Esophagus mucosa (tissue), 1 donor: ENCODE results near the gene FAM83E. TPM values are rescaled to one million over a fixed set of nuclear protein-coding genes. Genes with fewer than 3 reads are reported as not detected.
A peak's percentile ranks its signal among the peaks of the same experiment; 100 is the strongest.

Experiments
- ATAC-seq: fragments of 200-7000 bp; cut with Tn5 transposase; one replicate; pipeline ENCODE4 v1.9.1; 2020
- total RNA-seq: library from RNA; stranded (reverse); gene quantifications from one replicate; pipeline ENCODE4 v1.2.4, GENCODE V29; 2023
- donor health status: DM: yes; HTN: yes; CAD: no.

FAM83E gene
- total RNA-seq, 1 donor from 2014 or later, result 6.5 TPM

DNA sequence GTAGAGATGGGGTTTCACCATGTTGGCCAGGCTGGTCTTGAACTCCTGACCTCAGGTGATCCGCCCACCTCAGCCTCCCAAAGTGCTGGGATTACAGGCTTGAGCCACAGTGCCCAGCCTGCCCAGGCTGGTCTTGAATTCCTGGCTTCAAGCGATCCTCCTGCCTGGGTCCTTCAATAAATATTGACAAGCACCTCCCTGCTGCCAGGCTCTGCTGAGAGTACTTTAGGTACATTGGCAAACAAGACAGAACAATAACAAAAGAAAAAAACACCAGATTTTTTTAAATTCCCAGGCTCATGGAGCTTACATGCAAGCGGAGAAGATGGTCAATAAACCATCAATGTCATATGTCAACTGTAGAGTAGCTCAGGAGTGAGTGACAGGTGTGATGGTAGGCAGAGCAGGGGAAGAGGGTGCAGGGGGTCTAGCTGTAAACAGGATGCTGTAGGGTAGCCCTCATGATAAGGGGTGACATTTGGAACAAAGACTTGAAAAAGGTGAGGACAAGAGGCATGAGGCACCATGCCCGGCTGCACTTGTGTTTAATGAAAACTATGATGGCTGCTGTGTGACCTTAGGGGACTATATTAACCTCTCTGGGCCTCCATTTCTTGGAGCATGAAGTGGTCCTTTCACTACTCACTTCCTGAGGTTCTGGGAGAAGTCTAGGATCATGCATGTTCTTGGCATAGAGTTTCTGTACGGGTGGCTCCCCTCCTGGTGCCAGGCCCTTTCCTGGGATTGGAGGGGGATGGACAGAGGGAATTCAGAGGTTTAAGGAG lies 43.3 kb downstream of the FAM83E start:
- ATAC-seq, result no peak

DNA sequence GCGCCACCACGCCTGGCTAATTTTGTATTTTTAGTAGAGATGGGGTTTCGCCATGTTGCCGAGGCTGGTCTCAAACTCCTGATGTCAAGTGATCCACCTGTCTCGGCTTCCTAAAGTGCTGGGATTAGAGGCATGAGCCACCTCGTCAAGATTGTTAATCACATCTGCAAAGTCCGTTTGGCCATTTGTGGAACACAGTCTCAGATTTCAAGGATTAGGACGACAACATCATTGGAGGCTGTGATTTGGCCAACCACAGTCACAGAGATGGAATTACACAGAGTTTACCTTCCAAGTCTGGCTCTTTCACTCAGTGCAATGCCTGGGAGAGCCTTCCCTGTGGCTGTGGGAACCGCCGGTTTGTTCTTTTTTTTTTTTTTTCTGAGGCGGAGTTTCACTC lies 45.1 kb downstream of the FAM83E start:
- ATAC-seq, result no peak

DNA sequence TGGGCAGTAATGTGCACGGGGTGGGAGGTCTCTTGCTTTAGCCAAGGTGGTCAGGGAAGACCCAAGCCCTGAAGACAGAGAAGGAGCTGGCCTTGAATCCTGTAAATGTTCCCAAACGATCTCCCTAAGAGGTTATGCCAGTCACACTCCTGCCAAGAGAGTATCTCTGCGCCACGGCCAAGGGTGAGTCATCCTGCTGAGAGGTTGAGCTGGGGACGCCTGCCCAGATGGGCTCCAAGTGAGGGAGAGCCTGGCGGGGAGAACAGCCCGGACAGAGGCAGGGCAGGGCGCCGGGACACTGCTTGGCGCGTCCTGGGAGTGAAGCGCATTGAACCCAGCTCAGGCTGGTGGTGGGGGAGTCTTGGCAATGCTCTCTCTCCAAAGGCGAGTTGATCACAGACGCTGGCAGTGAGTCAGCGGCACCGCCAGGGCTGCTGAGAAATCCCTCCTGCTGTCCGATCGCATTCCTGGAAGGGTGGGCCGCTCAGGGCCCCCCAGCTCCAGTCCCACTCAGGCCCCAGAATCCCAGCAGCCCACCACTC lies 46.5 kb downstream of the FAM83E start:
- ATAC-seq, result peak; percentile 85

DNA sequence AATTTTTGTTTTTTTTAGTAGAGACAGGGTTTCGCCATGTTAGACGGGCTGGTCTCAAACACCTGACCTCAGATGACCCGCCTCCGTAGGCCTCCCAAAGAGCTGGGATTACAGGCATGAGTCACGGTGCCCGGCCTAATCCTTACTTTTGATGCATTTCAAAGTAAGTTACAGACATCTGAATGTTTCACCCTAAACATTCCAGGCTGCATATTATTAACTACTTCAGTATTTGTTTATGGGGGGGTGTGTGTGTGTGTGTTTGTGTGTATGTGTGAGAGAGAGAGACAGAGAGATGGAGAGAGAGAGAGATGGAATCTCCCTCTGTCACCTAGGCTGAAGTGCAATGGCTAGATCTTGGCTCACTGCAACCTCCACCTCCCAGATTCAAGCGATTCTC lies 49.8 kb downstream of the FAM83E start:
- ATAC-seq, result peak; percentile 59

Other genes starting within 250 kb of the FAM83E start
- 86.6 TPM for gene KDELR1, start 223.5 kb downstream of the FAM83E start, total RNA-seq
- gene GRIN2D, start 221.4 kb downstream of the FAM83E start, total RNA-seq, result 0.04 TPM
- 24.6 TPM for gene GRWD1, start 169.1 kb downstream of the FAM83E start, total RNA-seq
- gene KCNJ14, start 159.5 kb downstream of the FAM83E start, total RNA-seq, result 0.76 TPM
- gene CYTH2, start 145.7 kb downstream of the FAM83E start, total RNA-seq, result 47.2 TPM
- gene LMTK3, start 103.2 kb downstream of the FAM83E start, total RNA-seq, result 4.9 TPM
- gene SULT2B1, start 62.9 kb downstream of the FAM83E start, total RNA-seq, result 245 TPM
- 0.64 TPM for gene SPACA4, start 8.3 kb downstream of the FAM83E start, total RNA-seq
- 1,668 TPM for gene RPL18, start 4.1 kb upstream of the FAM83E start, total RNA-seq
- 7.7 TPM for gene SPHK2, start 4.4 kb upstream of the FAM83E start, total RNA-seq
- gene DBP, start 22.3 kb upstream of the FAM83E start, total RNA-seq, result 6.7 TPM
- 3.1 TPM for gene CA11, start 31.1 kb upstream of the FAM83E start, total RNA-seq
- not detected for gene NTN5, start 57.9 kb upstream of the FAM83E start, total RNA-seq
- gene FUT2, start 80.9 kb upstream of the FAM83E start, total RNA-seq, result 101 TPM
- 0.56 TPM for gene MAMSTR, start 104.6 kb upstream of the FAM83E start, total RNA-seq
- 7.3 TPM for gene RASIP1, start 125.5 kb upstream of the FAM83E start, total RNA-seq
- 1.3 TPM for gene IZUMO1, start 131.8 kb upstream of the FAM83E start, total RNA-seq
- gene FUT1, start 137.6 kb upstream of the FAM83E start, total RNA-seq, result 6.1 TPM
- not detected for gene FGF21, start 140.4 kb upstream of the FAM83E start, total RNA-seq
- gene BCAT2, start 196.0 kb upstream of the FAM83E start, total RNA-seq, result 31.0 TPM
- 0.40 TPM for gene HSD17B14, start 221.4 kb upstream of the FAM83E start, total RNA-seq